HG03571 (cell line): Measurements from ENCODE around the gene SMCO4.

Experiments
- ATAC-seq: cut with Tn5 transposase; IDR thresholded peaks from one replicate; pipeline ENCODE4 v1.9.1; 2021; ENCODE audit not compliant: unreplicated experiment

The SMCO4 gene

DNA sequence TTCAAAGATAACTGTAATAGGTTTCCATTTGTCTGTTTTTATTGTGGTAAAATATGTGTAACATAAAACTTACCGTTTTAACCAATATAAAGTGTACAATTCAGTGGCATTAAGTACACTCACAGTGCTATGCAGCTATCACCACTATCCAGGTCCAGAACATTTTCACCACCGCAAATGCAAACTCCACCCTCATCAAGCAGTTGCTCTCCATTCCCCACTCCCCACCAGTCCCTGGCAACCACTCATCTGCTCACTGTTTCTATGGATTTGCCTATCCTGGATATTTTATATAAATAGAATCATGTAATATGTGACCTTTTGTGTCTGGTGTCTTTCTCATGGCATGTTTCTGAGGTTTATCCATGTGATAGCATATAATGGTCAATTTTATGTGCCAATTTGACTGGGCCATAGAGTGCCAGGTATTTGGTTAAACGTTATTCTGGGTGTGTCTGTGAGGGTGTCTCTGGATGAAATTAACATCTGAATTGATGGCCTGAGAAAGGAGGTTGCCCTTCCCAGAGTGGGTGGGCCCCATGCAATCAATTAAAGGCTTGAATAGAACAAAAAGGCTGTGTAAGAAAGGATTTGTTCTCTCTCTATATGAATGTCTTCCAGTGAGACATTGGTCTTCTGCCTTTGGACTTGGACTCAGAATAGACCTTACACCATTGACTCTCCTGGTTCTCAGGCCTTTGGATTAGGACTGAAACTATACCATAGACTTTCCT, 17.2 kb upstream of the SMCO4 start:
- ATAC-seq, result no peak

DNA sequence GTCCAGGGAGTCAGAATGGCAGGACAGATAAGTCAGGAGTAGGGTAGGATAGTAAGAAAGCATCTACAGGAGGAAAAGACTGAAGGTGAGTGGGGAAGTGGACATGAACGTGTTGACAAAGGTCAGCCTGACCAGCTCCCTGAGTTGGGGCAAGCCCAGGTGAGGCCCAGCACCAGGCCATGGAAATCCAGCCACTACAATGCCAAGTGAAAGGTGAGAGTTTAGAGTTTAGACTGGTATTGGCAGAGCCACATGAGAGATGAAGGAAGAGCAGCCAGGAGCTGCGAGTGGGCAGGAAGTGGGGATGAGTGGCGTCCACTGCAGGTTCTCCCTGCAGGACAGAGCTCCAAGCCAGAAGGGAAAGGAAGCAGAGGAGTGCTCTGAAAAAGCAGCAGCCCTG, 16.5 kb upstream of the SMCO4 start:
- no peak for ATAC-seq

DNA sequence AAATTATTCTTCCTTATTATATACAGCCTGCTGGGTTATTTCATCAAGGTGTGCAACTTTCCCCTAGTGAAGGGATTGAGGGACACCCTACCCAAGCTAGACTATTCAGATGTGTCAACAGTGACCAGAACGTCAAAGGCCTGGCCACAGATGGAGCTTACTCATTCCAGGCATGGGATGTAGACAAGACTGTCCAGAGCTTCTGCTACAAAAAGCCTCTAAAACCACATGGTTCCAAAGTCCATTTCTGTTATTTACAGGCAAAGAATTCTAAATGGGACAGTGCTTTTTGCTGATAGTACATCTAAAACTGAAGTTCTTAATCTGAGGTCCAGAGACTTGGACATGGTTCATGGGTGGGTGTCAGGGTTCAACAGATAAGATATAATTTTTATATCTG, 9.7 kb upstream of the SMCO4 start:
- ATAC-seq, result no peak

DNA sequence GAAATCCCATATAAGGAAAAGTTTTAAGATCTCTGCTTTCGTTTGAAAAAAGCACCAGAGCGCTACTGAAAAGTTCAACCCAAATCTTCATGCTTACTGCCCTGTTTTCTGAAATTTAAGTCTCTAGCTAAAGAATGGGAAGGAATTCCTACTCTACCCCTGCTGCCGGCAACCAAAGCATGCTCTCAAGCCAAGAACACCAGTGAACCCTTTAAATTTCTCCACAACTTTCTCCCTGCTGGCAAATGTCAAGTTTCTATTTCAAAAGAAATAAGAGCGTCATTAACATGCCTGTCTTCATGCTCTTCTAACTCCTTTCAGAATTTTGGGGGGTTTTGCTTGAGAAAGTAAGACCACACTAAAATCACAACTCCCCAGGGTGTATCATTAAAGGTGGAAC, 6.8 kb upstream of the SMCO4 start:
- no peak for ATAC-seq

DNA sequence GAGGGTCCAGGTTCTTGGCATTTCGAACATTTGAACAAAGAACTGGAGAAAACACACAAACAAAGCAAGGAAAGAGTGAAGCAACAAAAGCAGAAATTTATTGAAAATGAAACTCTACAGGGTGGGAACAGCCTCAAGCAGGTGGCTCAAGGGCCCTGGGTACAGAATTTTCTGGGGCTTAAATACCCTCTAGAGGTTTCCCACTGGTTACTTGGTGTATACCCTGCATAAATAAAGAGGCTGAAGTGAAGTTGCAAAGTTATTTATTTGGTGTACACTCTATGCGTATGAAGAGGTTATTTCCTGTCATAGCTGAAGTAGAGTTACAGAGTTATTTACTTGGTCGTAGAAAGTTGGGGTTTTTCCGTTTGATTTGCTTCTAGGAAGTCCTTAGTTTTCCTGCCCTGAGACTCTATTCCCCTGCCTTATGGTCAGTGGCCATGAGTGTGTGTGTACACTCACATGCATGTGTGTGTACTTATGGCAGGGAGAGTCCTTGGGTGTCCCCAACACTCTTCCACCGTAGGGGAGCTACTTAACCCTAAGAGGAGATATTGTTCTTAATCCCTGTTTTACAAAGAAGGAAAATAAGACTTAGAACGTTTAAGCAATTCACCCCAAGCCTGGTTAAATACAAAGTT, 5.6 kb upstream of the SMCO4 start:
- no peak for ATAC-seq

DNA sequence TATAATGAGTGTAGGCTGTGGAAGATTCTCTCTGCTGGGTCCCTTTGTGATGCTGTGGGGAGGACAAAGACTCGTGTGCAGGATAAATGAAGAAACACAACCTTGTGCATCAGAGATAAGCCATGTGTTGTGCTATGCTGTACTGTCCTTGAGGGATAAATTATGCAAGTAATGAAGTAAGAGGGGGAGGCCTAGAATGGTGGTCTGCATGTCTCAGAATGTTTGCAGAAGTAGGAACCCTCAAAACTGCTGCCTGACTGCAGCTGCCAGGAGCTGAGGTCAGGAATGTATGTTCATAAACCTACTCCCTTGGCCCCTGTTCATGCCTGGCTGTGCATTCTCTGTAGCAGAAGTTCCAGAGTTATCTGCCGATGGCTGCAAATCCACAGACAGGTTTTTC, 4.6 kb upstream of the SMCO4 start:
- no peak for ATAC-seq

DNA sequence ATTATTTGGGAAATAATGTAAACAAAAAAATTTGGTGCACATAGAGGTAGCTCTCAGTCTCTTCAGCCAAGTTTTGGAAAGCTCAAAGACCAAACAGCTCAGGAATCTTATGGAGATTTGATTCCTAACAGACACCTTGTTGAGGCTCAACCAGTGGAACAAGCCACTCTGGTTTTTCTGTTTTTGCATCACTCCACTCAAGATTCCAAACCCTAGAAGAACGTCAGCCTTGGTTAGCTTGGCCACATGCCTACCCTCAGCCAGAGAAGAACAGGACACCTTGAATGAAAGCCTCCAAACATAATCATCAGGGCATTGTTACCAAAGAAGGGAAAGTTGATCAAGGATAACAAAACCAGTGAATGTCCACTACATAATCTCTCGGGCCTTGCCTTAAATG, 3.8 kb upstream of the SMCO4 start:
- no peak for ATAC-seq

DNA sequence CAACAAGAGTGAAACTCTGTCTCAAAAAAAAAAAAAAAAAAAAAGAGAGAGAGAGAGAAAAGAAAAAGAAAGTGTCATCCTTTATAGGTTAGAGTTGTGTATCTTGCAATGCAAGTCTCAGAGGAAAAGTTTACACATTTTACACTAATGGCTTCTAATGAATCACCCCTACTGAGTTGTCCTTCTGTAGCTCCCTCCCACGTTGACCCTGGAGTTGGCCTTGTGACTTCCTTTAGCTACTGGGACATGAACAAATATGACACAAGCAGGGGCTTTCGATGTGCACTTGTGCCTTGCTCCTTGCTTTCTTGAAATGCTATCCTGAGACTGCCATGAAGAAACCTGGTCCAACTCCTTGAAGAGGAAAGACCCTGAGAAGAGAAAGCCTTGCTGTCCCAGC, 2.4 kb upstream of the SMCO4 start:
- ATAC-seq, result no peak

DNA sequence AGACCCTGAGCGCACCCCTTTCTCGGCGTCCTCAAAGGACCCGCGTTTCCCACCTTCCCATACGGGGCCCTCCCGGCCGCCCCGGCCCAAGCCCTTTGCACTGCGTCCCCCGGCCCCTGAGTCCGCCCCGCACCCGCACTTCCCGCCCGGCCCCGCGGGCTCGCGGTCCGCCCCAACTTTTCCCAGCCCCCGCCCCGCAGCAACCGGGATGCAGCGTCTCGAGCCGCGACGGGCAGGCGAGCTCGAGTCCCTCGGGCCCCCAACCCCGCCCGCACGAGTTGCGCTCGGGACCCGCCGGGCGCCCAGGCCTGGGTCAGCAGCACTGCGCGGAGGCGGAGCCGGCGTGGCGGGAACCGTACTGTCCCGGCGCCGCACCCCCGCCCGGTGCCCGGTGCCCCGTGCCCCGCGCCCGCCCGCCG, 371 bp downstream of the SMCO4 start:
- peak; percentile 38 for ATAC-seq

DNA sequence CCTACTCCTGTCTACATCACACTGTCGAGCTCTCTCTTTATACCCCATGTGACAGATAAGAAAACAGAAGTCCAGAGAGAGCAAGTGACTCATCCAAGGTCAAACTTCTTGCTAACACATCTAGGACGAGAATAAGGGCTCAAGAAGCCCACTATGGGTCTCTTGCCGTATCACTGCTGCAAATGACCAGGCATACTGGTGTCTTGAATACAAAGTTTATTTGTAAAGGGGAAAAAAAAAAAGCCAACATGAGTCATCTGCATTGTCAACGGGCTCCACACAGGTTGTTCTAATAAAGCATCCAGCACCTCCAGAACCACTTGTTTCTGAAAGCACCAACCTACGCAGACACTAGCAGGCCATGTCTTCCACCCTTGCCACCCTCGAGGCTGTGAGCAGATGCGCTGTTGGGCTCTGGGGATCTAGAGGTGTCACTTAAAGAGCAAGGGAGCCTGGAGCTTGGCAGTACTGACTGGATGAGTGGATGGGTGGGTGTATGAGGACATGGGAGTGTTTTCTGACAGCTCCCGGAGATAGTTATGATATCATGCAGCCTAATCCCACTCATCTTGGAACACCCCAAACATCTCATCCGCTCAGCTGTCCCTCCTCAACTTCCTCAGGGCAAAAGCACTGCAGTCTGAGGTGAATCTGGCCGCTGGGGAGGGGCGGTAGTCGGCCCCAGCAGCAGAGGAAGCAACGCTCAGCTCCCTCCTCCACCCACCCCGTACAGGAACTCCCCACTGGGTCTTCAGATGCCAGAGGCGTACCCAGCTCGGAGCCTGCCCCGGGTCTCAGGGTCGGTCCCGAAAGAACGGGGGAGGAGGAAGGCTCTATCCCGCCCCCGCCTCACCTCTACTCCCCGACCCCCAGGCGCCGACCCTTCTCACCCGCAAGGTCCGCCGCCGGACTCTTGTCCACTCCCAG, 1.0 kb downstream of the SMCO4 start:
- peak; percentile 60 for ATAC-seq

DNA sequence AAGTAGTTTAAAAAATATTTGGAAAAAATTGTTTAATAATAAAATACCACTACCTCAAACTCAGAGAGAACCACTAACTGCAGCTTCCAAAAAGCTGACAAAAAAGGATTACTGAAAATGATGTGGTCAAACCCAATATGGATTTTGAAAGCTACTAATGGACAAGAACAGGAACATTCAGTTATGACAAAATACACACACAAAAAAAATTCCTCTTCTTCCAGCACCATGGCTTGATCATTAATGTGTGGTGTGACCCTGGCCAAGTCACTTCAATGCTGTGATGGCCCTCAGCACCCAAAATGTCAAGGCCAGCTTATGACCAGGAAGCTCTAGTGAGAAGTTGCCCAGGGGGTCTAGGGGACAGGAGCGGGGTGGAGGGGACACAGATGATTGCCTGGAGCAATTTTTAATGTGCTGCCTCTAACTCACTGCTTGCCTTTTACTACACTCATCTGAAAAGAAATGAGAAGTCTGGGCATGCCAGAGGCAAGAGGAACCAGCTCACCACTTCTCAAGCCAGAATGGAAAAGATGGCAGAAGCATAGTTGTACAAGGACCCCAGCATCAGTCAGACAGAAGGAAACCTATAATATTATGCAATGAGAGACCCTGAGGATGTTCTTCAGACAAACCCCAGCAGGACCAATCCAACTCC, 2.2 kb downstream of the SMCO4 start:
- ATAC-seq, result no peak

DNA sequence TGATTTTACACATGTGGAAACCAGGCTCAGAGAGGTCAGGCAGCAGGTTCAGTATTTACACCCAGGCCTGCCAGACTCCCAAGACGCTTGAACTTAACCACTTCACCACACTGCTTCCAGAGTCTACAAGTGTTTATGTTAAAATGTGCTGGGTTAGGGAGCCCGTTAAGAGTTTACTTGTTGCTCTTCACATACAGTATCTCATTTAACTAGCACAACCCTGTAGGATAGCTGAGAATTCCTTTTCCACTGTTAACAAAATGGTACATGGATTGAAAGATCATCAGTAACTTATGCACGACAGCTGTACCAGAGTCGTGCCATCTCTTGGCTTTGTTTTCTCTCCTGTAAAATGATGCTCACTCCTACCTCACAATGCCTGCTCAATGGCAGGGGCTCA, 2.9 kb downstream of the SMCO4 start:
- no peak for ATAC-seq

DNA sequence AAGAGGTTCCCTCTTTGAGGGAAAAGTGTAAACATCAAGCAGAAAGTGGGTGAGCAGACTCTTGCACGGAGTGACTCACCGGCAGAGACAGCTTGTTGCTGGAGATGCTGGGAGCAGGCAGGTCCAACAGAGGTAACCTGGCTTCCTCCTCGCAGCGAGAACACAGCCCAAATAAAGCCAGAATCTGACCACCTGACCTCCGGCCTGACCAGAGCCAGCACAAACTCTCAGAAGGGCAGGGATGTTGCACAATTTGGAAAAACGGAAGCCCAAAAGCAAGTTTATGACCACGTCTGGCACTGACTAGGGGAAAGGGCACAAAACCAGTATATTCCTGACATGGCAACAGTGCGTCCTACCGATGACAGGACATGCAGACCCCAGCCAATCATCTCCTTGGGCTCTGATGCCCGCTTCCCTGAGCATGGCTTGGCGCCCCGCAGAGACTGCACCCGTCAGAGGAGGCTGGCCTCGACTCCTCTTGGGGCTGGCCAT, 5.4 kb downstream of the SMCO4 start:
- no peak for ATAC-seq

DNA sequence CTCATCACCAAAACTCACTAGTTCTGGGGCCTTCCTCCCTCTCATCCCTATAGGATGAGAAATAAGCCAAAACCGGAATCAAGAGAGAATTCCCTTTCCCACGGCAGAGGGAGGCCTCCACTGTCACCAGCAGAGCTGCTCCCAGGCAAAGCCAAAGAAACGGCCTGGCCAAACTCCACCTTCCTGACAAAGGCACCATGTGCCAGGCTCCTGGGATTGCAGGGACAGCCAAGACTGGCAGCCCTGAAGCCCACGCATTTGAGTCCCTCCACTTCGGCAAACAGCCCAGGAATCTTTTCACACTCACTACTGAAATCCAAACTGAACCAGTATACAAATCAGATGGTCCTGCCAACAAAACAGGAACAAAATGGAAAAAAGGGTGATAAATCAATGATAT, 6.1 kb downstream of the SMCO4 start:
- ATAC-seq, result no peak

DNA sequence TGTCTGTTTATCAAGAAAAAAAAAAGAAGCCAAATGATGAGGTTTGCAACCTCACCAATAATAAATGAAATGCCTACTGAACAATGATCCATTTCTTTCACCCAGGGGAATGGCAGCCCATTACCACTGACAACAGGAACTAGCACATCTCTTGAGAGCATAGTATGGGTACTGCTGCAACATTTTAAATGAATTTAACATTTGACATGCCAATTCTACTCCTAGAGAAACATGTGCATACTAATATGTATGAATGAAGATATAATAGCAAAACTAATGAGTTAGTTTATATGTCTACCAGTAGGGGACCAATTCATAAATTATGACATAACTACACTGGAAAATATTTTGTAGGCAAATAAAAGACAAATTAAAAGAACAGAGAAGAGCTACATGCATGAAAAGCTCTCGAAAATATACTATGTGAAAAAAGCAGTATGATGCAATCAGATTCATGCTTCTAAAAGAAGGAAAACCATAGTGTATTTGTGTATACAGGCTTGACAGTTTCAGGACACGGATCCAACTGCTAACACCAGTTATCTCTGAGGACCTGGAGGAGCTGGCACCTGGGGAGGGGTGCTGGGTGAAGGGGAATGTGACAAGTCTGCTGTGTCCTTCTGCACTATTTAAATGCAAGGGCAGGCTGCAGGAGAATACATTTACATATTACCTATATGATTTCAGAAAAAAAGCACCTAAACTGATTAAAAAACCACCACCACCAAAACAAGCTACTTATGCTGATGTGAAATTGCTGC, 6.9 kb downstream of the SMCO4 start:
- no peak for ATAC-seq

DNA sequence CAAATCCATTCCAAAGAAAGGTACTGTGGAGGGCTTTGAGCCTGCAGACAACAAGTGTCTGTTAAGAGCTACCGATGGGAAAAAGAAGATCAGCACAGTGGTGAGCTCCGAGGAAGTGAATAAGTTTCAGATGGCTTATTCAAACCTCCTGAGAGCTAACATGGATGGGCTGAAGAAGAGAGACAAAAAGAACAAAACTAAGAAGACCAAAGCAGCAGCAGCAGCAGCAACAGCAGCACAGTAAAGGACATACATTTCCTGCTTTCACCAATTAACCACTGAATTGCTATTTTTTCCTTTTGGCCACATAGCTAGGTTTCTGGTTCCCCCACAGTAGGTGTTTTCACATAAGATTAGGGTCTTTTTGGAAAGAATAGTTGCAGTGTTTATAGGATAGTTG, 7.6 kb downstream of the SMCO4 start:
- peak; percentile 51 for ATAC-seq

DNA sequence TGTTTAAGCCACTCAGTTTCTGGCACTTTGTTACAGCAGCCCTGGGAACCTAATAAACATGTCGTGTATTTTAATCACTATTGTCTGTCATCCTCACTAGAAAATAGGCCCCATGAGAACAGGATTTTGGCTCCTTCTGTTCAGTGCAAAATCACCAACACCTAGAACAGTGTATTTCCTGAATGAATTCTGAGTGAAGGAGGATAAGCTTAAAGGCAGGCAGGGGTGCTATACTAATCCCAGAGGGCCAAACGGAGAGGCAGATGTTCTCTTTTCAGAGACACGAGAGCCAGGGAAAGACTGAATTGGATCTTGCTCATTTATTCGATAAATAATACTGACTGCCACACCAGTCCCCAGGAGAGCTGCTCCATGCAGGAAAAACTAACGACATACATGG, 10.4 kb downstream of the SMCO4 start:
- ATAC-seq, result no peak

DNA sequence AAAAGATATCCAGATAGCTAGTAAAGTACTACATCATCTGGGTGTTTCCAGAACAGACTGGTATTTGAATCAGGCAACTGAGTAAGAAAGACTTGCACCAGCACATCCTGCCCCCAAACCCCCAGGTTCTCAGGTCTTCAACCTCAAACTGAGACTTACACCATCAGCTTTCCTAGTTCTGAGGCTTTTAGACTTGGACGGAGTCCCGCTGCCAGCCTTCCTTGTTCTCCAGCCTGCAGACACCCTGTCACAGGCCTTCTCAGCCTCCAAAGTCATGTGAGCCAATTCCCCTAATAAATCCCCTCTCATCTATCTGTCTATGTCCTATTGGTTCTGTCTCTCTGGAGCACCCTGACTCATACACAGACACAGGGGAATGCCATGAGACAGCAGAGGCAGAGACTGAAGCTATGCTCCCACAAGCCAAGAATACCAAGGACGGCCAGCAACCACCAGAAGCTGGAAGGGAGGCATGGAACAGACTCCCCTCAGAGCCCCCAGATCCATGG, 10.9 kb downstream of the SMCO4 start:
- peak; percentile 31 for ATAC-seq

DNA sequence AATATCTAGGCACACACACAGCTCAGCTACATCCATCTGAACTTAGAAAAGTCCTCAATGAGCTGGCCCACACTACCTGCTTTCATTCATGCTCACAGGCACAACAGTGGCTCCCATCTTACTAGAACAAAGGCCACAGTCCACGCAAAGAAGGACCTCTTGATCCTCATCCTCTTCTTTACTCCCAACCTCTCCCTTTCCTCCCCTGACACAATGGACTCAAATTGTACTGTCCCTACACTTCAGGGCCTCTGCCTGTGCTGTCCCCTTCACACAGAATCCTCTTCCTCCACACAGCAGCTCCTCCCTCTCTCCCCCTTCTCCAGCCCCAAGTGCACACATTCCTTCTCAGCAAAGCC, 12.7 kb downstream of the SMCO4 start:
- no peak for ATAC-seq

DNA sequence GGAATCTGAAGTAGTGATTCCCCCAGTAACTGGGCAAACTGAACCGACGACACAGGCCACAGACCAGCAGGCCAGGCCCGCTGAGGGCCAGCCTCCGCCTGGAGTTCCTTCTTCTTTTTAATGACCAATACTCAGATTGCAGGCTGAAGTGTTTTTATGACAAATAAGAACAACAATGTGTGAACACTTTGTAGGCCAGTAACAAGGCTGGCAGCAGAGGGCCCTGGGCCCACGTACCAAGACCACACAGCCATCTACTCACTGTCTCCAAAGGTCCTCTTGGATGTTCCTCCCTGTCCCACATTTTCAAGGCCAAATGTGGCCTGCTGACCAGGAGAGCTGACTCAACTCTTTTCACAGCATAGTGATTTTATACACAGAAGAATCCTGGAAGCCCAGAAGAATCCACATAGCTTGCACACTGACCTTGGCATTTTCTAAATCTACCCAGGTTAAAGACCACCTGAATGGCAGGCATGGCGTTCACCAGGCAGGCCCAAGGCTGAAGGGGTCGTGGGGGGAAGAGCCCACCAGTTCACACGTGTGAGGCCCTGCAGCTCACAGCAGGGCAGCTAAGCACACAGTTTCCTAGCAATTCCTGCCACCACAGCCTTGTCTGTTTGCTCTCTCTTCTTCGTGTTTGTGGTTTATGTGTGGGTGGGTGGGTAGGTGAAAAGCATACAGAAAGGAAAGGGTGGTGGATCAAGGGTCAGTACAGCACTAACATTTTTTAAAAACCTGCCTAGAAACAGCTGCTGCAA, 13.3 kb downstream of the SMCO4 start:
- ATAC-seq, result no peak
